ENCODE results near the gene GRIK4.

DNA sequence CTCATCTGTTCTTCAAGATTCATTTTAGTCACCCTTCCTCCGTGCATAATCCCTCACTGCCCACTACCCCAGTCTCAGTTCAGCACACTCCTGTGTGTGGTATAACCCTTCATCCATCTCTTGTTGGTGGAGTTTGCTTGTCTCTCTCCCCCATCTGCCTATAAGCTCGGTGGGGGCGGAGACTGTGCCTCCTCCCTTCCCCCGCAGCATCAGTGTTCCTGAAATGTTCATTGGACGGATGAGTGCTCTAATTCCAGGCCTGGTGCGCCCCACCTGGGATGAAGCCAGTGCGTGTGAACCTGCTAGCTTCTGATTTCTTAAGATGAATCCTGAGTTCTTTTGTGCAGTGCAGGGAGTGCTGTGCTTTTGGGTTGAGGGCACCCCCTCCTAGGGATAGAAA lies 100.0 kb downstream of the GRIK4 start:
- TF ChIP-seq, protein P1, sequence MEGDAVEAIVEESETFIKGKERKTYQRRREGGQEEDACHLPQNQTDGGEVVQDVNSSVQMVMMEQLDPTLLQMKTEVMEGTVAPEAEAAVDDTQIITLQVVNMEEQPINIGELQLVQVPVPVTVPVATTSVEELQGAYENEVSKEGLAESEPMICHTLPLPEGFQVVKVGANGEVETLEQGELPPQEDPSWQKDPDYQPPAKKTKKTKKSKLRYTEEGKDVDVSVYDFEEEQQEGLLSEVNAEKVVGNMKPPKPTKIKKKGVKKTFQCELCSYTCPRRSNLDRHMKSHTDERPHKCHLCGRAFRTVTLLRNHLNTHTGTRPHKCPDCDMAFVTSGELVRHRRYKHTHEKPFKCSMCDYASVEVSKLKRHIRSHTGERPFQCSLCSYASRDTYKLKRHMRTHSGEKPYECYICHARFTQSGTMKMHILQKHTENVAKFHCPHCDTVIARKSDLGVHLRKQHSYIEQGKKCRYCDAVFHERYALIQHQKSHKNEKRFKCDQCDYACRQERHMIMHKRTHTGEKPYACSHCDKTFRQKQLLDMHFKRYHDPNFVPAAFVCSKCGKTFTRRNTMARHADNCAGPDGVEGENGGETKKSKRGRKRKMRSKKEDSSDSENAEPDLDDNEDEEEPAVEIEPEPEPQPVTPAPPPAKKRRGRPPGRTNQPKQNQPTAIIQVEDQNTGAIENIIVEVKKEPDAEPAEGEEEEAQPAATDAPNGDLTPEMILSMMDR (IDR thresholded peaks at IDR 0.05; ENCODE audit: low read length): no peak
- TF ChIP-seq EZH2 (IDR thresholded peaks at IDR 0.05; ENCODE audit: borderline replicate concordance, low read length): no peak

Measured in OCI-LY1 (cell line).